ENCODE results near the gene SH3PXD2B.
"Not testable (repeated sequence)": the region's sequence is repeated elsewhere in the genome, so short reads cannot be mapped to it uniquely, and the experiment has no call there.

SH3PXD2B gene

GRCh38 chr5:172485511-172486202, 31.3 kb upstream of the SH3PXD2B start:
- FAIRE-seq, result no peak

- no peak for FAIRE-seq
These were observed 30.3 kb upstream of the SH3PXD2B start for GRCh38 chr5:172484664-172485063.

GRCh38 chr5:172482156-172483020, 28.1 kb upstream of the SH3PXD2B start:
- no peak for FAIRE-seq

- FAIRE-seq, result no peak
These were observed 26.9 kb upstream of the SH3PXD2B start for GRCh38 chr5:172481011-172481800.

GRCh38 chr5:172479784-172480115, 25.4 kb upstream of the SH3PXD2B start:
- FAIRE-seq, result no peak

GRCh38 chr5:172479034-172479783, 24.9 kb upstream of the SH3PXD2B start:
- FAIRE-seq, result peak; percentile 71

- FAIRE-seq, result not testable (repeated sequence)
These were observed 24.3 kb upstream of the SH3PXD2B start for GRCh38 chr5:172478695-172479033.

GRCh38 chr5:172478256-172478655, 23.9 kb upstream of the SH3PXD2B start:
- no peak for FAIRE-seq

GRCh38 chr5:172477466-172477865, 23.1 kb upstream of the SH3PXD2B start:
- no peak for FAIRE-seq

GRCh38 chr5:172474293-172474692, 20.0 kb upstream of the SH3PXD2B start:
- FAIRE-seq, result no peak

- FAIRE-seq, result no peak
These were observed 19.1 kb upstream of the SH3PXD2B start for GRCh38 chr5:172473427-172473826.

GRCh38 chr5:172469697-172470096, 15.4 kb upstream of the SH3PXD2B start:
- FAIRE-seq, result no peak

- FAIRE-seq, result no peak
These were observed 11.7 kb upstream of the SH3PXD2B start for GRCh38 chr5:172466062-172466461.

GRCh38 chr5:172463031-172463430, 8.7 kb upstream of the SH3PXD2B start:
- no peak for FAIRE-seq

GRCh38 chr5:172459783-172460165, 5.4 kb upstream of the SH3PXD2B start:
- no peak for FAIRE-seq

GRCh38 chr5:172458976-172459782, 4.9 kb upstream of the SH3PXD2B start:
- no peak for FAIRE-seq

- FAIRE-seq, result no peak
These were observed 1.9 kb upstream of the SH3PXD2B start for GRCh38 chr5:172456076-172456722.

- no peak for FAIRE-seq
These were observed 1.3 kb upstream of the SH3PXD2B start for GRCh38 chr5:172455511-172456061.

GRCh38 chr5:172455087-172455381, 709 bp upstream of the SH3PXD2B start:
- FAIRE-seq, result no peak

- no peak for FAIRE-seq
These were observed 353 bp downstream of the SH3PXD2B start for GRCh38 chr5:172453986-172454357.

GRCh38 chr5:172453206-172453985, 929 bp downstream of the SH3PXD2B start:
- FAIRE-seq, result no peak

Data from islet of Langerhans (tissue), 1 donor.